HepG2 (cell line): Measurements from ENCODE around the gene ZFYVE21. TPM values are rescaled to one million over a fixed set of nuclear protein-coding genes. Genes with fewer than 3 reads are reported as not detected.

Experiments
- ATAC-seq: fragments of 200-7000 bp; cut with Tn5 transposase; 3 replicates; pipeline ENCODE4 v1.9.1; 2020; ENCODE audit warnings: mild to moderate bottlenecking, moderate library complexity
- BruUV-seq: library from RNA; stranded (reverse); fragments of 400-500 nt; replicated peaks from 2 replicates; lab custom pipeline; 2021; lab: Mats Ljungman, UMichigan
- CTCF ChIA-PET: fragments of 300-600 bp; formaldehyde crosslinking; extraction: SDS; loops from one replicate; lab custom pipeline; 2021; ENCODE audit warnings: low total read pairs, inconsistent platforms, low intra/inter-chr PET ratio; lab: Yijun Ruan, JAX
- POLR2A ChIA-PET: fragments of 350-600 bp; sonication (Branson Sonifier 250); formaldehyde crosslinking; loops from one replicate; lab custom pipeline; 2020; ENCODE audit warnings: antibody characterized with exemption, inconsistent platforms; lab: Yijun Ruan, JAX
- DNase-seq: peaks from one replicate; pipeline ENCODE4 v3.0.0-alpha.2; 2015; ENCODE audit warnings: low spot score
- FAIRE-seq: peaks from 3 replicates; lab custom pipeline; 2011; peaks lifted over from hg19 to GRCh38; lab: Jason Lieb, UNC
- H2AFZ ChIP-seq: one replicate; pipeline ENCODE4 v1.6.1; 2011; ENCODE audit warnings: low read length, inconsistent platforms
- H3K27ac ChIP-seq: fragments of 300-600 bp; 3 replicates; pipeline ENCODE4 v1.8.0; 2011; ENCODE audit warnings: mixed run types, mild to moderate bottlenecking, mixed read lengths, low read length, inconsistent platforms; ENCODE audit not compliant: insufficient read depth; ENCODE audit errors: extremely low read length
- H3K27me3 ChIP-seq, 2 experiments: fragments of 200-600 bp in 1 of 2; 2 replicates in 1 of 2; 3 replicates in 1 of 2; pipeline versions ENCODE4 v1.6.0 to v1.8.0; 2011; ENCODE audit warnings: low read length in 2 of 2, mild to moderate bottlenecking in 2 of 2, moderate library complexity in 2 of 2, inconsistent platforms in 1 of 2; ENCODE audit not compliant: insufficient read depth in 2 of 2, control insufficient read depth in 1 of 2
- H3K36me3 ChIP-seq, 2 experiments: fragments of 200-600 bp in 1 of 2; replicated peaks in 1 of 2; 2 replicates in 1 of 2; 3 replicates in 1 of 2; pipeline versions ENCODE4 v1.5.1 to v1.8.0; 2011; ENCODE audit warnings: low read length in 2 of 2, inconsistent platforms in 1 of 2; ENCODE audit not compliant: insufficient read depth in 2 of 2, control insufficient read depth in 1 of 2
- H3K4me1 ChIP-seq: 2 replicates; pipeline ENCODE4 v1.5.1; 2012; ENCODE audit warnings: low read length, inconsistent platforms; ENCODE audit not compliant: insufficient read depth
- H3K4me2 ChIP-seq: 2 replicates; pipeline ENCODE4 v1.6.0; 2011; ENCODE audit warnings: low read depth, low read length, inconsistent platforms
- H3K4me3 ChIP-seq, 3 experiments: fragments of 200-600 bp in 1 of 3; sonication (generic), shearing (Covaris generic) in 1 of 3; replicated peaks in 1 of 3; 2 replicates each; pipeline ENCODE4 v1.5.1; 2011 to 2016; ENCODE audit warnings: low read length in 3 of 3, inconsistent platforms in 2 of 3, low read depth in 2 of 3, mild to moderate bottlenecking in 2 of 3, control low read depth in 1 of 3, mixed read lengths in 1 of 3; ENCODE audit not compliant: insufficient read depth in 1 of 3
- H3K79me2 ChIP-seq: one replicate; pipeline ENCODE4 v1.6.1; 2011; ENCODE audit warnings: low read length, inconsistent platforms; ENCODE audit not compliant: insufficient read depth
- H3K9ac ChIP-seq: 2 replicates; pipeline ENCODE4 v1.6.0; 2011; ENCODE audit warnings: mild to moderate bottlenecking, low read depth, low read length, inconsistent platforms; ENCODE audit not compliant: insufficient read depth
- H3K9me3 ChIP-seq: 2 replicates; pipeline ENCODE4 v1.5.1; 2012; ENCODE audit warnings: mild to moderate bottlenecking, low read length
- H4K20me1 ChIP-seq: 2 replicates; pipeline ENCODE4 v1.6.0; 2011; ENCODE audit warnings: inconsistent platforms, mild to moderate bottlenecking, low read length, moderate library complexity; ENCODE audit not compliant: insufficient read depth
- AGO2 ChIP-seq: fragments of 200-400 bp; formaldehyde crosslinking; optimal IDR thresholded peaks from 2 replicates; pipeline ENCODE3; 2017; ENCODE audit warnings: mild to moderate bottlenecking, low read depth, low read length, moderate library complexity
- CAMTA2 ChIP-seq: sonication (generic); formaldehyde crosslinking; IDR thresholded peaks from 2 replicates; pipeline ENCODE4 v1.4.0; 2020; ENCODE audit warnings: mild to moderate bottlenecking, missing genetic modification reagents, borderline replicate concordance
- CCDC6 ChIP-seq: sonication (generic); formaldehyde crosslinking; IDR thresholded peaks from 2 replicates; pipeline ENCODE4 v1.8.1; 2022; ENCODE audit warnings: mild to moderate bottlenecking, missing genetic modification reagents, moderate library complexity
- ETV5 ChIP-seq: IDR thresholded peaks from 2 replicates; pipeline ENCODE4 v1.6.1; 2018; ENCODE audit warnings: missing biosample characterization, missing genetic modification reagents, inconsistent platforms, borderline replicate concordance
- HMGXB3 ChIP-seq: sonication (generic); formaldehyde crosslinking; IDR thresholded peaks from 2 replicates; pipeline ENCODE4 v1.4.0; 2020; ENCODE audit warnings: missing genetic modification reagents, borderline replicate concordance
- HOXA7 ChIP-seq: sonication (generic); formaldehyde crosslinking; IDR thresholded peaks from 2 replicates; pipeline ENCODE4 v1.8.1; 2022; ENCODE audit warnings: mild to moderate bottlenecking, missing genetic modification reagents, moderate library complexity
- NFKB2 ChIP-seq: sonication (generic); formaldehyde crosslinking; IDR thresholded peaks from 2 replicates; pipeline ENCODE4 v1.4.0; 2020; ENCODE audit warnings: missing genetic modification reagents, borderline replicate concordance
- NFRKB ChIP-seq: fragments of 450-650 bp; IDR thresholded peaks from 2 replicates; pipeline ENCODE4 v1.6.1; 2017
- SMAD1 ChIP-seq: sonication (generic); formaldehyde crosslinking; IDR thresholded peaks from 2 replicates; pipeline ENCODE4 v1.4.0; 2020; ENCODE audit warnings: missing genetic modification reagents, low read depth, mild to moderate bottlenecking, borderline replicate concordance
- ZFP36 ChIP-seq: fragments of 150-350 bp; IDR thresholded peaks from 2 replicates; pipeline ENCODE4 v1.6.1; 2018; ENCODE audit warnings: borderline replicate concordance, low read length, low read depth; ENCODE audit not compliant: partially characterized antibody
- WGBS: methylation state at CpG from one replicate; pipeline ENCODE4 v1.1.6; 2017; ENCODE audit warnings: low lambda C conversion rate; 5-methylcytosine and 5-hydroxymethylcytosine counted together
- in situ Hi-C: cut with HindIII; loops from 2 replicates; pipeline ENCODE4 v1.10.0; 2017; ENCODE audit warnings: low pct_unique_long_range_greater_than_20kb; ENCODE audit not compliant: extremely low pct_ligation_motif_present
- intact Hi-C: fragments of 100-400 bp; cut with micrococcal nuclease; formaldehyde crosslinking; loops from one replicate; pipeline ENCODE4 v1.10.0; 2022; ENCODE audit not compliant: unreplicated experiment
- polyA plus RNA-seq, 8 experiments: library from polyadenylated mRNA; depleted of rRNA in 3 of 8; stranded (reverse) in 7 of 8; unstranded in 1 of 8; fragments of >200 nt; fragmentation: Illumina TruSeq in 4 of 8; extraction: Trizol in 4 of 8; gene quantifications; 2 replicates each; pipeline versions ENCODE4 v1.2.1 to v1.2.3, GENCODE V29; 2011 to 2016; ENCODE audit warnings: low read depth in 4 of 8, missing spikeins in 1 of 8, mixed read lengths in 1 of 8; ENCODE audit not compliant: insufficient read depth in 1 of 8
- total RNA-seq, 5 experiments: library from RNA; depleted of rRNA; stranded (reverse); fragments of >200 nt; fragmentation: Illumina TruSeq; extraction: Trizol; gene quantifications; 2 replicates each; pipeline ENCODE4 v1.2.3, GENCODE V29; 2016; ENCODE audit warnings: low read depth in 1 of 5

The ZFYVE21 gene
- total and polyA plus RNA-seq, 2 of the 13 experiments (the other 11 are each of a cell fraction or from before 2014, with no cell fraction given) = 34.3 to 34.4 TPM

- Histone ChIP-seq H3K4me1 (0 out of 2 replicates have a peak, but pooled peaks cover 10% of the 10 kb centered on the region), H3K79me2 (no peaks in the 10 kb centered on the region), H3K9me3 (no peaks in the 10 kb centered on the region), H3K4me2 (no peak overlapping the region), H4K20me1 (no peaks in the 10 kb centered on the region), H3K4me3 (no peak overlapping the region), H3K27ac (no peak overlapping the region), H3K36me3 (peaks cover 15 to 33% of the 10 kb centered on the region in 2 experiments; a peak in 4 of 5 replicates), H2AFZ (no peak overlapping the region), H3K9ac (no peak overlapping the region), H3K27me3 (no peaks in the 10 kb centered on the region)
- ATAC-seq (no peak), DNase-seq (no peak), FAIRE-seq (no peak)
- TF ChIP-seq SMAD1 (CRISPR knock-in tag) (no peak), AGO2 (peak; percentile 66)
- no TSS peak for BruUV-seq
- ChIA-PET POLR2A (interaction anchor here (1.6 kb wide), 1 partner anchor 19 kb away, joined by 3 read pairs; the partner anchor contains the start of genes XRCC3 and ZFYVE21), CTCF (no interaction called here)
- in situ Hi-C loops = no loop called here
- intact Hi-C loops = no loop called here
- 97% methylated on average over 23 of the region's 23 CpGs for WGBS
Measured at GRCh38 chr14:103734081-103734888, 18.7 kb downstream of the ZFYVE21 start.

- Histone ChIP-seq H4K20me1 (no peaks in the 10 kb centered on the region), H3K79me2 (no peaks in the 10 kb centered on the region), H3K9ac (no peak overlapping the region)
- 97% methylated on average over 4 of the region's 12 CpGs for WGBS
- TF ChIP-seq NFKB2 (CRISPR knock-in tag) (no peak), CCDC6 (CRISPR knock-in tag) (no peak), CAMTA2 (CRISPR knock-in tag) (no peak), NFRKB (no peak), HMGXB3 (CRISPR knock-in tag) (no peak), HOXA7 (no peak), ETV5 (CRISPR knock-in tag) (no peak), ZFP36 (no peak)
- TF ChIP-seq, all 625 proteins: peak for 0
- FAIRE-seq (no peak), DNase-seq (no peak), ATAC-seq (0 out of 3 replicates have a peak, but pooled peaks have one; percentile 4)
- no TSS peak for BruUV-seq
- intact Hi-C loops = no loop called here
- H3K27ac ChIP-seq = no peak overlapping the region
- 0 out of 2 replicates have a peak, but pooled peaks cover 10% of the 10 kb centered on the region for H3K4me1 ChIP-seq
- no peaks in the 10 kb centered on the region for H3K9me3 ChIP-seq
- POLR2A ChIA-PET = no interaction called here
- in situ Hi-C loops = no loop called here
- H3K27me3 ChIP-seq = no peaks in the 10 kb centered on the region
- H3K4me2 ChIP-seq = no peak overlapping the region
- no peak overlapping the region for H3K4me3 ChIP-seq
- H3K36me3 ChIP-seq = peaks cover 13 to 27% of the 10 kb centered on the region in 2 experiments; a peak in 4 of 5 replicates
- CTCF ChIA-PET = no interaction called here
- no peak overlapping the region for H2AFZ ChIP-seq
Measured at GRCh38 chr14:103735022-103735421, 19.4 kb downstream of the ZFYVE21 start.
